H1 (cell line): Measurements from ENCODE around the gene LSM2. TPM values are rescaled to one million over a fixed set of nuclear protein-coding genes. Genes with fewer than 3 reads are reported as not detected.

Source experiments
- BCL11A ChIP-seq, 2 experiments: IDR thresholded peaks; one replicate each; pipeline ENCODE4 v1.6.1; 2011; ENCODE audit warnings: low read depth in 2 of 2, low read length in 2 of 2, mild to moderate bottlenecking in 2 of 2
- EGR1 ChIP-seq: IDR thresholded peaks from 2 replicates; pipeline ENCODE4 v1.6.1; 2011; ENCODE audit warnings: low read depth, low read length, borderline replicate concordance
- EP300 ChIP-seq, 2 experiments: IDR thresholded peaks; 1 replicate in 1 of 2; 2 replicates in 1 of 2; pipeline ENCODE4 v1.6.1; 2011 to 2012; ENCODE audit warnings: low read depth in 2 of 2, low read length in 2 of 2, mild to moderate bottlenecking in 2 of 2, borderline replicate concordance in 1 of 2, inconsistent platforms in 1 of 2, moderate library complexity in 1 of 2
- HDAC2 ChIP-seq, 2 experiments: fragments of 300-600 bp in 1 of 2; sonication (generic) in 1 of 2; IDR thresholded peaks; 2 replicates each; pipeline ENCODE4 v1.6.1; 2011 to 2012; ENCODE audit warnings: low read depth in 2 of 2, low read length in 2 of 2, mild to moderate bottlenecking in 2 of 2, moderate library complexity in 2 of 2, borderline replicate concordance in 1 of 2, inconsistent platforms in 1 of 2
- PHF8 ChIP-seq: fragments of 200-600 bp; sonication (generic); conservative IDR thresholded peaks from 2 replicates; pipeline ENCODE4 v1.7.1; 2012; ENCODE audit warnings: low read depth, mild to moderate bottlenecking, inconsistent platforms, low read length, moderate library complexity
- RAD21 ChIP-seq, 2 experiments: IDR thresholded peaks in 1 of 2; conservative IDR thresholded peaks in 1 of 2; 2 replicates each; pipeline ENCODE4 v1.6.1; 2011; ENCODE audit warnings: low read depth in 2 of 2, low read length in 2 of 2, improper control_type of control experiment in 1 of 2, inconsistent platforms in 1 of 2, mild to moderate bottlenecking in 1 of 2, moderate library complexity in 1 of 2
- RNF2 ChIP-seq: fragments of 200-900, 300-1000 bp; sonication (generic); IDR thresholded peaks from 2 replicates; pipeline ENCODE4 v1.7.1; 2016; ENCODE audit warnings: borderline replicate concordance, low read depth, mild to moderate bottlenecking, antibody characterized with exemption, low read length; ENCODE audit not compliant: poor library complexity, severe bottlenecking; ENCODE audit errors: missing control alignments
- SIX5 ChIP-seq: IDR thresholded peaks from 2 replicates; pipeline ENCODE4 v1.6.1; 2011; ENCODE audit warnings: mild to moderate bottlenecking, low read depth, low read length
- SRF ChIP-seq: IDR thresholded peaks from 2 replicates; pipeline ENCODE4 v1.6.1; 2011; ENCODE audit warnings: mild to moderate bottlenecking, low read depth, low read length, moderate library complexity
- polyA plus RNA-seq, 7 experiments: library from polyadenylated mRNA; depleted of rRNA in 3 of 7; stranded (reverse) in 5 of 7; unstranded in 2 of 7; fragments of >200 nt in 5 of 7; fragments of 200-250 nt in 2 of 7; gene quantifications; 1 replicate in 5 of 7; 2 replicates in 1 of 7; 4 replicates in 1 of 7; pipeline versions ENCODE4 v1.2.1 to v1.2.3, GENCODE V29; 2011 to 2013; ENCODE audit warnings: missing spikeins in 2 of 7, mixed read lengths in 2 of 7
- total RNA-seq: library from RNA; stranded (reverse); fragmentation: NEBNext Ultra II Directional; extraction: Animal tissue kit (Norgen Biotek cat#: 25700); gene quantifications from 2 replicates; pipeline ENCODE4 v1.2.1, GENCODE V29; 2021
- TF ChIP-seq, protein P1 (sequence below), 3 experiments: IDR thresholded peaks; 1 replicate in 2 of 3; 2 replicates in 1 of 3; pipeline versions ENCODE4 v1.5.1 to v1.6.1; 2011; ENCODE audit warnings: low read length in 3 of 3, mild to moderate bottlenecking in 3 of 3, inconsistent platforms in 2 of 3, low read depth in 1 of 3, moderate library complexity in 1 of 3; ENCODE audit not compliant: insufficient read depth in 1 of 3; ENCODE audit errors: control extremely low read depth in 1 of 3

Gene LSM2
- total and polyA plus RNA-seq, 2 of the 8 experiments (the other 6 are each of a cell fraction or from before 2014, with no cell fraction given), result 127 to 168 TPM

GRCh38 chr6:31749301-31750036, 57.3 kb downstream of the LSM2 start (continued):
- TF ChIP-seq BCL11A (IDR thresholded peaks at IDR 0.05; ENCODE audit: low read depth in 2 of 2, low read length in 2 of 2) (no peak), PHF8 (no peak), EP300 (IDR thresholded peaks at IDR 0.05; ENCODE audit: borderline replicate concordance in 1 of 2, low read depth in 2 of 2, low read length in 2 of 2) (no peak), SRF (no peak), HDAC2 (IDR thresholded peaks at IDR 0.05; ENCODE audit: borderline replicate concordance in 1 of 2, low read depth in 2 of 2, low read length in 2 of 2) (no peak), RAD21 (IDR thresholded peaks at IDR 0.05 in 1 of 2, conservative IDR thresholded peaks at IDR 0.05 in 1 of 2; ENCODE audit: low read depth in 2 of 2, low read length in 2 of 2) (no peak), EGR1 (no peak), SIX5 (no peak), RNF2 (no peak)
- TF ChIP-seq, protein P1, sequence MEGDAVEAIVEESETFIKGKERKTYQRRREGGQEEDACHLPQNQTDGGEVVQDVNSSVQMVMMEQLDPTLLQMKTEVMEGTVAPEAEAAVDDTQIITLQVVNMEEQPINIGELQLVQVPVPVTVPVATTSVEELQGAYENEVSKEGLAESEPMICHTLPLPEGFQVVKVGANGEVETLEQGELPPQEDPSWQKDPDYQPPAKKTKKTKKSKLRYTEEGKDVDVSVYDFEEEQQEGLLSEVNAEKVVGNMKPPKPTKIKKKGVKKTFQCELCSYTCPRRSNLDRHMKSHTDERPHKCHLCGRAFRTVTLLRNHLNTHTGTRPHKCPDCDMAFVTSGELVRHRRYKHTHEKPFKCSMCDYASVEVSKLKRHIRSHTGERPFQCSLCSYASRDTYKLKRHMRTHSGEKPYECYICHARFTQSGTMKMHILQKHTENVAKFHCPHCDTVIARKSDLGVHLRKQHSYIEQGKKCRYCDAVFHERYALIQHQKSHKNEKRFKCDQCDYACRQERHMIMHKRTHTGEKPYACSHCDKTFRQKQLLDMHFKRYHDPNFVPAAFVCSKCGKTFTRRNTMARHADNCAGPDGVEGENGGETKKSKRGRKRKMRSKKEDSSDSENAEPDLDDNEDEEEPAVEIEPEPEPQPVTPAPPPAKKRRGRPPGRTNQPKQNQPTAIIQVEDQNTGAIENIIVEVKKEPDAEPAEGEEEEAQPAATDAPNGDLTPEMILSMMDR (IDR thresholded peaks at IDR 0.05; ENCODE audit: control extremely low read depth in 1 of 3, insufficient read depth in 1 of 3, low read depth in 1 of 3, low read length in 3 of 3), result no peak
